Right lobe of liver (tissue), 4 donors: ENCODE data around the gene THSD8.

Source experiments
- POLR2A ChIP-seq: fragments of 450-650 bp; IDR thresholded peaks from one replicate; pipeline ENCODE4 v1.6.1; 2017; ENCODE audit warnings: antibody characterized with exemption, mild to moderate bottlenecking
- TF ChIP-seq, protein P1 (sequence below), 4 donors: fragments of 200-600 bp in 3 of 4; fragments of 450-650 bp in 1 of 4; IDR thresholded peaks; one replicate each; pipeline versions ENCODE4 v1.5.1 to v1.8.0; 2016 to 2022; ENCODE audit warnings: antibody characterized with exemption in 4 of 4, mild to moderate bottlenecking in 2 of 4
- donor health status: DM: no; HTN: no; CAD: no.
- donor health status: DM: no; HTN: no; CAD: no.
- donor health status: DM: no; HTN: yes; CAD: no.

DNA sequence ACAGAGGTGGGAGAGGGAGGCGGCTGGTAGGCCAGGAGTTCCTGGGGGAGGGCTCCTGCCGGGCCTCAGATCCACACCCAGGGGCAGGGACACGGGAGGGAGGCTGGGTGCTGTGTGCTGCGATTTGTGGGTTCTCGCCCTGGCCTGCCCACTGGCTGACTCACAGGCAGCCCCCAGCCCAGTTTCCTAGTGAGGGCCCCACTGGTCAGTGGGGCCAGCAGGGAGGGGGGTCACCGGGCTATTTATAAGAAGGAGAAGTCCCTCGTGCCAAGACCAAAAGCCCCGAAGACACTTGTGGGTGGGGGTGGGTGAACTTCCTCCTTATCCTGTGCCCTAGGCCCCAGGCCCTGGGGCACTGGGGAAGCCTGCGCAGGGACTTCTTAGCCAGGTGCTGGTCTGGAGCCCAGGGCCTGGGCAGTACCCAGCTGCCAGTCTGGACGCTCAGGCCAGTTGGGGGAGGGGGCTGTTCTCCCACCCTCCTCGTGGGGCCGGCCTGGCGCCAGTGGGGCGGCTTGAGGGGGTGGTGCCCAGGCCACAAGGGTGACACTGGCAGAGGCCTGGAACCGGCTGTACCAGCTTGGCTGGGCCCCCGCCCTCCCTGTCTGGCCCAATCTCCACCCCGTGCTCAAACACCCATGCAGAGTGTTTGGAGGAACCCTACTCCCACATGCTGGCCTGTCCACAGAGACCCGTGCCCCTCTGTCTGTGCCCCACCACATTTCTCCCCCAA lies 15.6 kb upstream of the THSD8 start:
- TF ChIP-seq, protein P1, sequence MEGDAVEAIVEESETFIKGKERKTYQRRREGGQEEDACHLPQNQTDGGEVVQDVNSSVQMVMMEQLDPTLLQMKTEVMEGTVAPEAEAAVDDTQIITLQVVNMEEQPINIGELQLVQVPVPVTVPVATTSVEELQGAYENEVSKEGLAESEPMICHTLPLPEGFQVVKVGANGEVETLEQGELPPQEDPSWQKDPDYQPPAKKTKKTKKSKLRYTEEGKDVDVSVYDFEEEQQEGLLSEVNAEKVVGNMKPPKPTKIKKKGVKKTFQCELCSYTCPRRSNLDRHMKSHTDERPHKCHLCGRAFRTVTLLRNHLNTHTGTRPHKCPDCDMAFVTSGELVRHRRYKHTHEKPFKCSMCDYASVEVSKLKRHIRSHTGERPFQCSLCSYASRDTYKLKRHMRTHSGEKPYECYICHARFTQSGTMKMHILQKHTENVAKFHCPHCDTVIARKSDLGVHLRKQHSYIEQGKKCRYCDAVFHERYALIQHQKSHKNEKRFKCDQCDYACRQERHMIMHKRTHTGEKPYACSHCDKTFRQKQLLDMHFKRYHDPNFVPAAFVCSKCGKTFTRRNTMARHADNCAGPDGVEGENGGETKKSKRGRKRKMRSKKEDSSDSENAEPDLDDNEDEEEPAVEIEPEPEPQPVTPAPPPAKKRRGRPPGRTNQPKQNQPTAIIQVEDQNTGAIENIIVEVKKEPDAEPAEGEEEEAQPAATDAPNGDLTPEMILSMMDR (IDR thresholded peaks at IDR 0.05): no peak
- TF ChIP-seq POLR2A: peak; percentile 25
